NT2/D1 (cell line): Measurements from ENCODE around the gene CPEB1.

Experiments used
- SUZ12 ChIP-seq: IDR thresholded peaks from 2 replicates; pipeline ENCODE4 v1.6.1; 2011; ENCODE audit not compliant: insufficient read length, insufficient read depth; ENCODE audit errors: extremely low read depth
- YY1 ChIP-seq: IDR thresholded peaks from 2 replicates; pipeline ENCODE4 v1.6.1; 2011; ENCODE audit not compliant: insufficient read length, insufficient read depth
- ZNF274 ChIP-seq: IDR thresholded peaks from 2 replicates; pipeline ENCODE4 v1.6.1; 2011; ENCODE audit warnings: mild to moderate bottlenecking, low read depth, low read length

DNA sequence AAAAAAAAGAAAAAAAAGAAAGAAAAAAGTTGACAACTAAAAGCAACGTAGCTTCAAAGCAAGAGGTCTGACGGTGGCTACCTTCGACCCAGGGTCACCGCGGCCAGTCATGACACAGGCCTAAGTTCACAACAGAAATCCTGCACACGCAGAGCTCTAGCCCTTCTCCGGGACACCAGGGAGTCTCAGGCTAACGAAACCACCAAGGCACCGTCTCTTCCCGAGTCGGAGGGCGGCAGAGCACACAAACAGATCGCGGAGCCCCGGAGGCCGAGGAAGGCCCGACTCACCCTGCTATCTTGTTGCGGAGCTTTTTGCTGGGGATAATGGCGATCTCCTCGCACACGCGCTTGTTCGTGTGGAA lies 107.5 kb downstream of the CPEB1 start:
- TF ChIP-seq ZNF274, result no peak
- no peak for TF ChIP-seq YY1
- no peak for TF ChIP-seq SUZ12
